Glomerular visceral epithelial cell (primary cell): Measurements from ENCODE around the gene CCDC57.

Experiments used
- DNase-seq: peaks from one replicate; pipeline ENCODE4 v3.0.0-alpha.2; 2016; ENCODE audit errors: extremely low spot score

Gene CCDC57

DNA sequence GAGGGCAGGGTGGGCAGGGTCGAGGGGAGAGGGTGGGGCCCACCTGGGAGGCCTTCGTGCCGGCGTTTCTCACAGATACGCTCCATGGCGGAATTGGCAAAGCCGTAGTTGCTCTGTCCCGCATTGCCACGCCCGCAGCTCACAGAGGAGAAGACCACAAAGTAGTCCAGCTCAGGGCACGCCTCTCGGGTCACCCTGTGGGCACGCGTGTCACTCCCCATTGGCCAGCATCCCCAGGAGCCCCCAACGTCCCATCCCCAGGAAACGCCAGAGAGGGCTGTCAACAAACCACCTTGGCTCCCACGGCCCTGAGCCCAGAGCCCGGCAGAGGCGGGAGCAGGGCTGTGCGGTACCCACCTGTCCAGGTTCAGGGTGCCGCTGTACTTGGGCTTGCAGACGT is 130.7 kb downstream of the CCDC57 start:
- DNase-seq: no peak

DNA sequence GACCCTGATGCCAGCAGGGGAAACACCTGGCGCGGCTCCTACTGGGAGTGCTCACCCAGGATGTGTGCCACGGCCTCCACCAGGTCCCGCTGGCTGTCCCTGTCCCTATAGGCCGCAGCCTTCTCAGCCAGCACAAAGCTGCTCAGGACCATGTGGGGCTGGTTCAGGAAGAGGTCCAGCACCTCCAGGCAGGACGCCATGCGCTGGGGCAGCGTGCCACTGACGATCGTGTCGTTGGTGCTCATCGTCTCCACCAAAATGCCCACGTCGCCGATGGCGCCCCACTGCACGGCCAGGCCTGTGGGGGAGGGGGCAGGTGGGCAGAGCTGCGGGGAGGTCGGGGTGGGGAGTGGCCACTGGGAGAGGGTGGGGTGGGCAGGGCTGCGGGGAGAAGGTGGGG is 131.1 kb downstream of the CCDC57 start:
- DNase-seq: no peak

- no peak for DNase-seq
Measured at GRCh38 chr17:82080789-82081464, 131.7 kb downstream of the CCDC57 start.

DNA sequence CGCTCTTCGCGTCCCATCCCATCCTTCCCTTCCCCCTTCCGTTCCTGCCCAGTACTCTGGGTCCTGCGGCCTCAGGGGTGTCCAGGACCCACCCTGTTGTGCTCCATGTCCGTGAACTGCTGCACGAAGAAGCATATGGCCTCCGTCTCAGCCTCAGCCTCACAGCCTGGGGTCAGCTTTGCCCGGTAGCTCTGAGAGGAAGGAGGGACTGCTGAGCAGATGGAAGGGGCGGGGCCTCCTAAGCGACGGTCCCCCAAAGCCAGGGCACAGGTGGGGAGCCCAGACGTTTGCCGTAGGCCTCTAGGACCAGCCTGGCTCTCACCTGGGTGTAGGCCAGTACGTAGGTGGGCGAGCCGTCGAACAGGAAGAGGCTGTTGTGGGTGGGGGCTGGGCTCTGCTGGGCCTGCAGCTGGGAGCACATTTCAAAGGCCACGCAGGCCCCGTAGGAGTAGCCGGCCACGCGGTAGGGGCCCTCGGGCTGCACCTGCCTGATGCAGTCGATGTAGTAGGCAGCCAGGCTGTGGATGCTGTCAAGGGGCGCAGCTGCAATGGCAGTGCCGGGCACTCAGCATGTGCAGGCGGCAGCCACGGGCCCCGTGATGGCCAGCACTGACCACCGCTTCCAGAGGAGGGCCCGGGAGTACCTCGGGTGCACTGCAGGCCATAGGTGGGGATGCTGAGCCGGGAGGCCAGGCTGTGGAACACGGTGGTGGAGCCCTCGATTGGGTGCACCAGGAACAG is 132.4 kb downstream of the CCDC57 start:
- no peak for DNase-seq

DNA sequence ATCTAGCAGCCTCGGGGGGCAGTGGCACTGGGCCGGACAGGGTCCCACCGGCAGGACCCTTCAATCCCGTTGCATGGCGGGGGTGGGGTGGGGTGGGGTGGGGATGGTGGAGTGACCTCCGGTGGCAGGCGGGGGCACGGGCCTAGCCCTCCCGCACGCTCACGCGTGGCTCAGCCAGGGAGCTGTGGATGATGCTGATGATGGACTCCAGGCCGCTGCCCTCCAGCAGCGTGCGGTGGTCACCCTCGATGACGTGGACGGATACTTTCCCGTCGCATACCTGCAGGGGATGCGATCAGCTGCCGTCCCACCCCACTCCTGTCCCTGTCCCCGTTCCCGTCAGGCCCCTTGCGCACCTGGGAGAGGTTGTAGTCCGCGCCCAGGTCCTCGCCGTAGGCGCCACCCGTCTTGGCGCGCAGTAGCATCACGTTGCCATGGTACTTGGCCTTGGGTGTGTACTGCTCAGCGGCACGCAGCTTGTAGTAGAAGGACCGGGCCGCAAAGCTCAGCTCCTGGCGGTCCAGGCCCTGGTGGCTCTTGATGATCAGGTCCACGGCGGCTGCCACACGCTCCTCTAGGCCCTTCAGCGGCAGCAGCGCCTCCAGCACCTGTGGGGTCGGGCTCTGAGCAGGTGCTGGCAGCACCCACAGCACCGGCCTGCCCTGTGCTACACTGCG is 133.5 kb downstream of the CCDC57 start:
- no peak for DNase-seq

DNA sequence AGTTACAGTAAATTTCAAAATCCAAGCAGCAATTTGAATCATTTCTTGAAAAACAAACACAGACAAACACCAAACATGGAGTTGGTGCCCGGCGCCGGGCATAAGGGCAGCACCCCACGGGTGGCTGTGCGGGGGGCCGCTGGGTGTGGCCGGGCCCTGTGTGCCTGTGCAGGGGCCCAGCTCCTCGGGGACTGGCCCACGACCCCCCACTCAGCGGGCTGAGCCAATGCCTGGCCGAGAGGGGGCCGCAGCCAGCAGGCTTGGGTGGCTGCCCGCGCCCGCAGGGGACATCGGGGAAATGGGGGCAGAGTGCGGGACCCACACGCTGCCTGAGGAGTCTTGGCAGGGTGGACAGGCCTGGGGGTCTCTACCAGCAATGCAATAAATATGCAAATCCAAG is 134.2 kb downstream of the CCDC57 start:
- no peak for DNase-seq

- no peak for DNase-seq
Measured at GRCh38 chr17:82077617-82078358, 134.9 kb downstream of the CCDC57 start.

GRCh38 chr17:82076785-82077591 is 135.7 kb downstream of the CCDC57 start:
- no peak for DNase-seq

DNA sequence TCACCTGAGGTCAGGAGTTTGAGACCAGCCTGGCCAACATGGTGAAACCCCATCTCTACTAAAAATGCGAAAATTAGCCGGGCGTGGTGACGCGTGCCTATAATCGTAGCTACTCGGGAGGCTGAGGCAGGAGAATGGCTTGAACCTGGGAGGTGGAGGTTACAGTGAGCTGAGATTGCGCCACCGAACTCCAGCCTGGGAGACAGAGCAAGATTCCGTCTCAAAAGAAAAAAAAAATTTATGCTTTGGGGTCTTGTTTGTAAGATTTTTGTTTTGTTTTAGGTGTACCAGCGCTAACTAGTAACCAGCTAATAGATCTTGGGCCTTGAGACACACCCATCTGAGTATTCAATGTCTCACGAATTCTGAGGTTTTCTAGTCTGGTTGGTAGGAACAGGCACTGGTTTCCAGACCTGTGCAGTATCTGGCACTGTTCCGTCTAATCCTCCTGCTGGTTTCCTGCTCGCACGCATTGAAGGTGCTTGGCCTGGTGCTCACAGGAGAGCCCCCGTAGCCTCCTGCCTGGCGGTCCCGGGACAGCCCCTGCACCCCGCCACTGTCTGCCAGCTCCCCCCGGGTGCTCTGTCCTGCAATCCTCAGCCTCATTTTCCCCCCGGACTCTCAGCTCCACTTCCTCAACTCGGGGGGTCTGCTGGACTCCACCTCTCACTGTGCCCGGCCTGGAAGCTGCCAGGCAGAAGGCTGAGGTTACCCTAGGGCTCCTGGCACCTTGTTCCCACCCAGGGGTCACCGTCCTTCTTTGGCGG is 136.4 kb downstream of the CCDC57 start:
- DNase-seq: no peak

GRCh38 chr17:82073446-82073845 is 139.2 kb downstream of the CCDC57 start:
- no peak for DNase-seq

DNA sequence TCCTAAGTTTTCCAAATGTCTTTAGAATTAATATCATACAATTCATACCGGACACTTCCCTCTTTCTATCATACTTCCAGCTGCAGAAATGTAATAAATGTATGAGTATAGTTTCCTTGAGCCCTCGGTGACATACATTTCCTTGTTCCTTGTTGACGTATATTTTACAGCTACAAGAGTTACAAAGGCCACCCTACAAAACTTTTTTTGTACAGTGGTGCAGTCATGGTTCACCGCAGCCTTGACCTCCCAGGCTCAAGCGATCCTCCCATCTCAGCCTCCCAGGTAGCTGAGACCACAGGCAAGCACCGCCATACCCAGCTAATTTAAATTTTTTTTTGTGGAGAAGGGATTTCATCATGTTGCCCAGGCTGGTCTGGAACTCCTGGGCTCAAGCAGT is 139.8 kb downstream of the CCDC57 start:
- no peak for DNase-seq

DNA sequence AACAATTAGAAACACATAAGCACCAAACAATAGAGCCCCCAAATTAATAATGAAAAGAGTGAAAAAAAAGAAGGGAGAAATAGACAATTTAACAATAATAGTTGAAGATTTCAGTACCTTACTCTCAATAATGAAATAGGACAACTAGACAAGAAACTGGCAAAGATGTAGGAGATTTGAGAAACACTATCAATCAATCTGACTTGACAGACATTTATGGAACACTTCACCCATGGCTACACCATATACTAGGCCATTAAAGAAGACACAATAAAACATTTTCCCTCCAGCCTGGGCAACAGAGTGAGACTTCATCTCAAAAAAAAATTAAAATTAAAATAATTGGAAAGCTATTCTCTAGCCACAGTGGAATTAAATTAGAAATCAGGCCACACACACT is 142.0 kb downstream of the CCDC57 start:
- DNase-seq: no peak

DNA sequence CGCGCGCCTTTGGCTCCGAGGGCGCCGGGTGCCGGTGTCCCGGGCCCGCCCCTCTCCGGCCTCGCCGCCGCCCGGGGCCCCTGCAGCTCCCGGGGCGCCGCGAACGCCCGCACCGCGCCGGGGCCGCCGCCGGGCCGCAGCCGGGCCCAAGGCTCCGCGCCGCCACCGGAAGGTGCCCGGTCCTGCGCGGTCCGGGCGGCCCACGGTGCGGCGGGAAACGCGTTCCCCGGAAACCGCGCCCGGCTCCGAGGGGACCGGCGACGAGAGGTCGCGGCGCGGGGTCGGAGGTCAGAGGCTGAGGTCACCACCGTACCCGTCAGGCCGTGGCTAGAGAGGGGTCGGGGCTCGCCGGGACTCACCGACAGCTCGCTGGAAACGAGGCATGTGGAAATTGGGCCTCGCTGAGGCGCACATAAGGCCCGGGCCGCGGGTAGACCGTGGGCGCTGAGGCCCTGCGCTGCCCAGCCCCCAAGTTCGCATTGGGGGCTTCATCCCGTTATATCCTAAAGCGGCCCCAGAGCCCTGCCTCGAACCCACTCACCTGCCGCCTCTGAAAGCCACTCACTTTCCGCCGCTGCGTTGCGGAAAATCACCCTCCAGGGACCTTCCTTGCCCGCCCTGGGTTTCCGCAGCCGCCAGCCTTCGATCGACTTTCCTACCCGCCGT is 146.9 kb downstream of the CCDC57 start, which contains the start of gene DUS1L:
Gene DUS1L, minus strand, starts transcription at position 167 of the 666 bp plus-strand sequence. CDS start 745 bp downstream, outside the sequence.
- DNase-seq: peak; percentile 52

- no peak for DNase-seq
Measured at GRCh38 chr17:82065193-82065637, 147.4 kb downstream of the CCDC57 start.

- peak; percentile 46 for DNase-seq
Measured at GRCh38 chr17:82064433-82065192, 148.0 kb downstream of the CCDC57 start.

- DNase-seq: no peak
Measured at GRCh38 chr17:82063424-82064415, 148.9 kb downstream of the CCDC57 start.

DNA sequence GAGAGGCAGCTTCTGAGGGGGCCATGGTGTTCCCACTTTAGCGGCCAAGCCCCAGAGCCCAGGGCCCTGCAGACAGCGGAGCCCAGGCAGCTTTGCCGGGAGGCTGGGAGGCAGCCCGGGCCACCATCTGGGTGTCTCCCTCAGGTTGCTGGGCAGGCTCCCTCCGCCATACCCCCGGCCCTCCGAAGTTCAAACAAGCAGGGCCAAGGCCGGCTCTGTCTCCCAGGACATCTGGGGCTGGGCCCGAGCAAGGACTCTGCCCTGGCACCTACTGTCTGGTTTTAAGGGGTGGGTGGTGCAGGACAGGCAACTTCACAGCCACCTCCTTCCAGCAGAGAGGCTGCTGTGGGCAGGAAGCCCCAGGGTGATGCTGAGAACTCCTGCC is 149.7 kb downstream of the CCDC57 start:
- no peak for DNase-seq
